ENCODE data around the gene FRY.
"Not testable (repeated sequence)": the region's sequence is repeated elsewhere in the genome, so short reads cannot be mapped to it uniquely, and the experiment has no call there.

FRY gene

DNA sequence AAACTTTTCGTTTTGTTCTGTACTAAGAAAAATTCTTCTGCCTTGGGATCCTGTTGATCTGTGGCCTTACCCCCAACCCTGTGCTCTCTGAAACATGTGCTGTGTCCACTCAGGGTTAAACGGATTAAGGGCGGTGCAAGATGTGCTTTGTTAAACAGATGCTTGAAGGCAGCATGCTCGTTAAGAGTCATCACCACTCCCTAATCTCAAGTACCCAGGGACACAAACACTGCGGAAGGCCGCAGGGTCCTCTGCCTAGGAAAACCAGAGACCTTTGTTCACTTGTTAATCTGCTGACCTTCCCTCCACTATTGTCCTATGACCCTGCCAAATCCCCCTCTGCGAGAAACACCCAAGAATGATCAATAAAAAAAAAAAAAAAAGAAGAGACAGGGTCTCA is 30.8 kb upstream of the FRY start:
- not testable (repeated sequence) for H3K9ac ChIP-seq (ENCODE audit: low read depth, low read length); H3K4me1 ChIP-seq (ENCODE audit: control insufficient read depth, insufficient read depth, low read length); H3K27ac ChIP-seq (ENCODE audit: low read depth, low read length); H3K36me3 ChIP-seq (ENCODE audit: control insufficient read depth, insufficient read depth, low read length); H3K27me3 ChIP-seq (ENCODE audit: control insufficient read depth, insufficient read depth, low read length); H3K4me3 ChIP-seq (ENCODE audit: low read depth, low read length); H3K9me3 ChIP-seq (ENCODE audit: control insufficient read depth, insufficient read depth, low read length)

DNA sequence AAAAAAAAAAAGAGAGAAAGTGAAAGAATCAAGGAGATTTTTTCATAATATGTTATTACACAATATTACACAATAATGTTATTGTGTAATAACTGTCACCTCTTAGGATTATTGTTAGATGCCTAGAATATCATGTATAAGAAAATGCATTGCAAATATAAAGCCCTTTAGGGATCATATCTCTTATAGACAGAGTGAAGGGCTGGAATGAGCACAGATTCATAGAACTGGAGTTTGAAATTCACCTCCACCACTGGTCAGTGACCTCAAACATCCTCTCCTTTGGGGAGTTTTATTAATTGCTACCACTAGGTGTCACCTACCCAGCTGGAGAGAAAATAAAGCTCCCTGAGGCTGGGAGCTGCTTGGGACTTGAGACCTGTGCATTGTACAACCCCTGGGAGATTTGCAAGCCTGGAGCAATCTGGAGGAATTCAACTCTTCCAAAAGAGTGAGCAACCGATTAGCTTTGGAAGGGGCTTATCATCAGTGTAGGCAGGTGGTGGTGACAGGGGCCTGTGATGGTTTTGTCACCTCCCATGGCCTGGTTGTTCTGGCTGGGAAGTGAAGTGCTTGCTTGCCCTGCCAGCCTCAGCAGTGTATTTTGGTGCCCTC is 30.3 kb upstream of the FRY start:
- no peaks in the 10 kb centered on the region for H3K36me3 ChIP-seq (ENCODE audit: control insufficient read depth, insufficient read depth, low read length)

DNA sequence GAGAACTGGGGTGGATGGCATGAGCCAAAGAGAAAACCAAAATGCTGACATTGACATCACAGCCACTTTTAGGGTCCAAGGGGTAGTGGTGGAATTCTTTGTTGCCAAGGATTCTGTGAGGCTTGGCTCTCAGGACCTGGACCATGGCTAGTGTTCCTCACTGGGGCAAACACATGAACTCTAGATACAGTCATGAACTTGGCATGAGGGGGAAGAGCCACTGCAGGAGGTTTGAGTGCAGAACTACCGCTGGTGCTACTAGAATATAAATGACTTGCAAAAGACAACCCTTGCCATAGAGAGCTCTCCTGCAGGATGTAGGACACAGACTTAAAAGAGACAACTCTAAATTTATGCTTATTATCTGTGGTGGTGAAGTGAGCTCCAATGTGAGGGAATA is 29.8 kb upstream of the FRY start:
- Histone ChIP-seq H3K36me3 (ENCODE audit: control insufficient read depth, insufficient read depth, low read length) (no peaks in the 10 kb centered on the region), H3K27me3 (ENCODE audit: control insufficient read depth, insufficient read depth, low read length) (no peaks in the 10 kb centered on the region), H3K9me3 (ENCODE audit: control insufficient read depth, insufficient read depth, low read length) (no peaks in the 10 kb centered on the region), H3K4me1 (ENCODE audit: control insufficient read depth, insufficient read depth, low read length) (no peaks in the 10 kb centered on the region), H3K9ac (ENCODE audit: low read depth, low read length) (no peak overlapping the region), H3K27ac (ENCODE audit: low read depth, low read length) (no peak overlapping the region), H3K4me3 (ENCODE audit: low read depth, low read length) (no peak overlapping the region)

More for the DNA sequence above, 30.3 kb upstream of the FRY start:
- H3K4me1 ChIP-seq (ENCODE audit: control insufficient read depth, insufficient read depth, low read length): no peaks in the 10 kb centered on the region
- no peak overlapping the region for H3K4me3 ChIP-seq (ENCODE audit: low read depth, low read length)
- H3K9me3 ChIP-seq (ENCODE audit: control insufficient read depth, insufficient read depth, low read length): no peaks in the 10 kb centered on the region
- H3K27me3 ChIP-seq (ENCODE audit: control insufficient read depth, insufficient read depth, low read length): no peaks in the 10 kb centered on the region
- H3K9ac ChIP-seq (ENCODE audit: low read depth, low read length): no peak overlapping the region
- H3K27ac ChIP-seq (ENCODE audit: low read depth, low read length): no peak overlapping the region

DNA sequence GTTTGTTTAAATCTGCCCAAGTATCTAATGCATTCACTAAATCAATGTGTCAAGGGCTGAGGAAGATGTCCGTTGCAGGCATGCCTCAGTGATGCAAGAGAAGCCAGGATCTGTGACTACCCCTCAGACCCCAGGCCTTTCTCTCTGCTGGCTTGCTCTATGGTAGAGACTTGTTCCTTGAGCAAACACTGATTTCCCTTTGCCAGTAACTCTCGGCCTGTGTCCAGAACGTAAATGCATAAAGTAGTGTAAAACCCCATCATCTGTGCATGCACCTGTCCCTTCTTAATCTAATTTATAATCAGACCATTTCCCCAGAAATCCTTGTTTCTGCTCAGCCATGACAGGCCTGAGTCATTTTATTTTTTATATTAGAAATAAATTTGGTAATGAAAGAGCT is 28.7 kb upstream of the FRY start:
- H3K4me3 ChIP-seq (ENCODE audit: low read depth, low read length): no peak overlapping the region
- H3K27me3 ChIP-seq (ENCODE audit: control insufficient read depth, insufficient read depth, low read length): no peaks in the 10 kb centered on the region
- H3K9ac ChIP-seq (ENCODE audit: low read depth, low read length): no peak overlapping the region
- H3K27ac ChIP-seq (ENCODE audit: low read depth, low read length): no peak overlapping the region
- no peaks in the 10 kb centered on the region for H3K9me3 ChIP-seq (ENCODE audit: control insufficient read depth, insufficient read depth, low read length)
- H3K4me1 ChIP-seq (ENCODE audit: control insufficient read depth, insufficient read depth, low read length): no peaks in the 10 kb centered on the region
- H3K36me3 ChIP-seq (ENCODE audit: control insufficient read depth, insufficient read depth, low read length): no peaks in the 10 kb centered on the region

DNA sequence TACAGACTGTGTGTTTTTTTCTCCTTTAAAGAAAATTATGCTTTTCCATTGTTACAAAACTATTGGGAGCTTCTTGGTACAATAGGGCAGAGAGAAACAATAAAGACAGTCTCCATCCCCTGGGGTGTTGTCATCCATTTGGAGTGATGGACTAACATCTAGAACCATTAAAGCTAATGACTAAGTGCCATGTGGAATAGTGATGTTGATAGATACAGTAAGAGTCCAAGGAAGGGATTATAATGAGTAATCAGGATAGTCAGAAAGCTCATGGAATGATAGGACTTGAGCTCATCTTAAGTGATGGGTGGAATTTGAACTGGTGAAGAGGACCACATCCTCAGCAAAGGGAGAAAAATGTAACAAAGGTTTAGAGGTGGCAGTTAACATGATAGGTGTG is 24.1 kb upstream of the FRY start:
- Histone ChIP-seq H3K27me3 (ENCODE audit: control insufficient read depth, insufficient read depth, low read length) (no peaks in the 10 kb centered on the region), H3K36me3 (ENCODE audit: control insufficient read depth, insufficient read depth, low read length) (no peaks in the 10 kb centered on the region), H3K4me1 (ENCODE audit: control insufficient read depth, insufficient read depth, low read length) (peaks cover 12% of the 10 kb centered on the region; the same call in 1 of the 2 replicates), H3K9ac (ENCODE audit: low read depth, low read length) (no peak overlapping the region), H3K4me3 (ENCODE audit: low read depth, low read length) (no peak overlapping the region), H3K27ac (ENCODE audit: low read depth, low read length) (no peak overlapping the region), H3K9me3 (ENCODE audit: control insufficient read depth, insufficient read depth, low read length) (no peaks in the 10 kb centered on the region)

DNA sequence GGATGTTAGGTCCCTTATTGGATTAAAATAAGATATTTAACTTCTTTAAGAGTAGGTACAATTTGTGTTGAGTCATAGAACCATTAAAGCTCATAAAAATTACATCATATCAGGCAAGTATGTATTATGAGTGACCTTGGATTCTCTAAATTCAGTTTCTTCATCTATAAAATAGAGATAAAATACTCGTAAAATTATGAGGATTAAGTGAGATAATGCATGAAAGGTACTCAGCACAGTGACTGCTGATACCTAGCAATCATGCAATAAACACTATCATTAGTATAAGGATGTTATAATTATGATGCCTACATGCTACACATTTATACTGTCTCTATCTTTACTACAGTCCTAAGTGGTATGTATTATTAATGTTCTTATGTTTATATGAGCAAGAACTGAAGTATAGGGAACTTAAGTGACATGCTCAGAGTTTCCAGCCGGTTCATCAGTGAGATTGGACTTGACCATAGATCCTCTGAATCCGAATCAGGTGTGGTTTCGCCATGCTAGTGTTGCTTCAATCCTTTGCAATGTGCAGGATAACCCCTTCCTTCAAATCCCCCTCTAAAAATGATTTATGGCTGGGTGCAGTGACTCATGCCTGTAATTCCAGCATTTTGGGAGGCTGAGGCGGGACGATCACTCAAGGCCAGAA is 22.9 kb upstream of the FRY start:
- no peak overlapping the region for H3K9ac ChIP-seq (ENCODE audit: low read depth, low read length)
- peaks cover 12% of the 10 kb centered on the region; the same call in 1 of the 2 replicates for H3K4me1 ChIP-seq (ENCODE audit: control insufficient read depth, insufficient read depth, low read length)
- H3K27me3 ChIP-seq (ENCODE audit: control insufficient read depth, insufficient read depth, low read length): no peaks in the 10 kb centered on the region
- no peaks in the 10 kb centered on the region for H3K9me3 ChIP-seq (ENCODE audit: control insufficient read depth, insufficient read depth, low read length)
- H3K27ac ChIP-seq (ENCODE audit: low read depth, low read length): no peak overlapping the region
- no peak overlapping the region for H3K4me3 ChIP-seq (ENCODE audit: low read depth, low read length)
- no peaks in the 10 kb centered on the region for H3K36me3 ChIP-seq (ENCODE audit: control insufficient read depth, insufficient read depth, low read length)

DNA sequence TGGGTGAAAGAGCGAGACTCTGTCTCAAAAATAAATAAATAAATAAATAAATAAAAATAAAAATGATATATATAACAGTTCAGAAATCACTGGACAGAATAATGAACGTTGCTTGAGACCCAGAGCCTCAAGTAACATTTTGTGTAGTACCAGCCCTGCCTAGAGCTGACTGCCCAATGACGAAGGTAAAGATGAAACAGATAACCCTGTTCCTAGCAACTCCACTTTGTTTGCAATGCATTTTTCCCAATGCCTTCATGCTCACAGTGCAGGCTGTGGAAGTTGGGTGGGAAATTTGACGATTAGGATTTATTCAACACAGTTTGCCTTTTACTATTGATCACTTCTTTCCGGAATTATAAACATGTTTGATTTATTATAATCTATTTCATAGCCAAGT is 22.2 kb upstream of the FRY start:
- no peaks in the 10 kb centered on the region for H3K27me3 ChIP-seq (ENCODE audit: control insufficient read depth, insufficient read depth, low read length)

DNA sequence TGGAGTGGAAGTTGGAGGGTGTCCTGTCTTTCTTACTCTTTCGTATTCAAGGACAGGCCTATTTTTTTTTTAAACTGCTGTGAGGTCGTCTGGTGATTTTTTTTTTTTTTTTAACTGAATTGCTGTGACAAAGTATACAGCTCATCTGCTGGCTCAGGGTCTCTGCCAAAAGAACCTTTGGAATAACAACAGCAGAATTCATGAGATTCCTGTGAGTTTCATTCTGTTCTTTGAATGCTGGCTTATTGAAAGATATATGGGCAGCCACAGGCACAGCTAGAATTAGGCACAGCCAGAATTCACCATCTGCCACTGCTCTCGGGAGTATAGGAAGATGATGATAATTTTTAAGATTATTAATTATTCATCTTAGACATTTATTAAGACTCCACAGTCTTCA is 21.4 kb upstream of the FRY start:
- H3K27ac ChIP-seq (ENCODE audit: low read depth, low read length): no peak overlapping the region
- H3K4me3 ChIP-seq (ENCODE audit: low read depth, low read length): no peak overlapping the region
- H3K36me3 ChIP-seq (ENCODE audit: control insufficient read depth, insufficient read depth, low read length): no peaks in the 10 kb centered on the region
- H3K9ac ChIP-seq (ENCODE audit: low read depth, low read length): no peak overlapping the region
- no peaks in the 10 kb centered on the region for H3K27me3 ChIP-seq (ENCODE audit: control insufficient read depth, insufficient read depth, low read length)
- H3K9me3 ChIP-seq (ENCODE audit: control insufficient read depth, insufficient read depth, low read length): no peaks in the 10 kb centered on the region
- peaks cover 12% of the 10 kb centered on the region; the same call in 1 of the 2 replicates for H3K4me1 ChIP-seq (ENCODE audit: control insufficient read depth, insufficient read depth, low read length)

More for the DNA sequence above, 22.2 kb upstream of the FRY start:
- Histone ChIP-seq H3K36me3 (ENCODE audit: control insufficient read depth, insufficient read depth, low read length) (no peaks in the 10 kb centered on the region), H3K9me3 (ENCODE audit: control insufficient read depth, insufficient read depth, low read length) (no peaks in the 10 kb centered on the region), H3K27ac (ENCODE audit: low read depth, low read length) (no peak overlapping the region), H3K4me1 (ENCODE audit: control insufficient read depth, insufficient read depth, low read length) (peaks cover 12% of the 10 kb centered on the region; the same call in 1 of the 2 replicates), H3K4me3 (ENCODE audit: low read depth, low read length) (no peak overlapping the region), H3K9ac (ENCODE audit: low read depth, low read length) (no peak overlapping the region)

DNA sequence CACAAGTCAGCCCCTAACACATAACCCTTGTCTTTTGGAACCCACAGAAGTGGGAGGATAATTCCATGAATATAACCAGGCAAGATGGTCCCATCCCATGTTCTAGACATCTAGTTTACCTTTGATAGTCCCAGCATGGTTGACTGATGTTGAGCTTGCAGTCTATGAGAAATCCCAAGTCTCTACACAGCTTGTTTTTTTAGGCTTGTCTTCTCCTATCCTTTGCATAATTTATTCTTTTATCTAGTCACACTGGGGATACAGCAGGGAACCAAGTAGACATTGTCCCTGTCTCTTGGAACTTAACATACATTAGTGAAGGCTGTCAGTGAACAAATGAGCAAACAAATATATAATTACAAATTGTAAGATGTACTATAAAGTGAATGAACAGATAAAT is 19.6 kb upstream of the FRY start:
- Histone ChIP-seq H3K4me3 (ENCODE audit: low read depth, low read length) (no peak overlapping the region), H3K4me1 (ENCODE audit: control insufficient read depth, insufficient read depth, low read length) (peaks cover 12% of the 10 kb centered on the region; the same call in 1 of the 2 replicates), H3K27ac (ENCODE audit: low read depth, low read length) (no peak overlapping the region), H3K36me3 (ENCODE audit: control insufficient read depth, insufficient read depth, low read length) (no peaks in the 10 kb centered on the region), H3K9ac (ENCODE audit: low read depth, low read length) (no peak overlapping the region), H3K27me3 (ENCODE audit: control insufficient read depth, insufficient read depth, low read length) (no peaks in the 10 kb centered on the region), H3K9me3 (ENCODE audit: control insufficient read depth, insufficient read depth, low read length) (no peaks in the 10 kb centered on the region)

DNA sequence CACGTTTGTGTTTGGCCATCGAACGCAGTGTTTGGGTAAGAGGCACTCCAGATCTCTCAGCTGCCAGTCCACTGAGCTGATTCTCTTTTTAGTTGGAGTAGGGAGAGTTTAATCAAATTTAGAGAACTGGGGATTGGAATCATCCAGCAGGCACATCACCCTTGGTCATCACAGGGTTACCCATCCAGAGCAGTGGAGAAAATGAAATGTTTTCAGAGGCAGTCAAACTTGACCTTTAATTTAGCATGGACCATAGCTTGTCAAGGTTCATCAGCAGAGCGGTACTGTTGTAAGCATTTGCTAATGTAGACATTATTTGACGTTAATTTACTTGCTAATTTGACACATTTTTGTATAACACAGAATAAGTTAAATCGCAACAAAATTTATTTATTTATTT is 18.4 kb upstream of the FRY start:
- no peak overlapping the region for H3K27ac ChIP-seq (ENCODE audit: low read depth, low read length)
- H3K9me3 ChIP-seq (ENCODE audit: control insufficient read depth, insufficient read depth, low read length): no peaks in the 10 kb centered on the region
- no peaks in the 10 kb centered on the region for H3K27me3 ChIP-seq (ENCODE audit: control insufficient read depth, insufficient read depth, low read length)
- no peaks in the 10 kb centered on the region for H3K36me3 ChIP-seq (ENCODE audit: control insufficient read depth, insufficient read depth, low read length)
- no peak overlapping the region for H3K9ac ChIP-seq (ENCODE audit: low read depth, low read length)
- peaks cover 12% of the 10 kb centered on the region; the same call in 1 of the 2 replicates for H3K4me1 ChIP-seq (ENCODE audit: control insufficient read depth, insufficient read depth, low read length)
- no peak overlapping the region for H3K4me3 ChIP-seq (ENCODE audit: low read depth, low read length)

DNA sequence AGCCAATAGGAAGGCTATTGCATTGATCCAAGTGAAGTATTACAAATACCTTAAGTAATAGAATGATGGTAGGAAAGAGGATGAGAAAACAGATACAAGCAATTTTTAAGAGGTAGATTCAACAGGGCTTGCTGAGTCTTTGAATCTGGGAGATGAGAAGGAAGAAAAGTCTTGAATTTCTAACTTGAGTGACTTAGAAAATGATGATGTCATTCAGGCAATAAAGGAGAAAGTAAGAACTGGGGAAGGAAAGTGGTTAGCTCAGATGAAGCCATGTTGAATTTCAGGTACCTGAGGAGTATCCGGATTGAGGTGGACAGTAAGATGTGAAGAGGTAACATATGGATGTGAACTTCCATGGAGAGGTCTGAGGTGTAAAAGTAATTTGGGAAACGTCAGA is 15.5 kb upstream of the FRY start:
- Histone ChIP-seq H3K4me1 (ENCODE audit: control insufficient read depth, insufficient read depth, low read length) (peaks cover 5% of the 10 kb centered on the region; the same call in 1 of the 2 replicates), H3K4me3 (ENCODE audit: low read depth, low read length) (no peak overlapping the region), H3K9me3 (ENCODE audit: control insufficient read depth, insufficient read depth, low read length) (no peaks in the 10 kb centered on the region), H3K27ac (ENCODE audit: low read depth, low read length) (no peak overlapping the region), H3K36me3 (ENCODE audit: control insufficient read depth, insufficient read depth, low read length) (no peaks in the 10 kb centered on the region), H3K27me3 (ENCODE audit: control insufficient read depth, insufficient read depth, low read length) (no peaks in the 10 kb centered on the region), H3K9ac (ENCODE audit: low read depth, low read length) (no peak overlapping the region)

Measured in HUES48 (cell line).